Measurements from ENCODE around the gene PPAT.

- TF ChIP-seq ZNF274 (IDR thresholded peaks at IDR 0.05; ENCODE audit: low read depth, low read length) = no peak
- TF ChIP-seq YY1 (IDR thresholded peaks at IDR 0.05; ENCODE audit: insufficient read depth, insufficient read length) = no peak
- no peak for TF ChIP-seq SUZ12 (IDR thresholded peaks at IDR 0.05; ENCODE audit: extremely low read depth, insufficient read depth, insufficient read length)
Observed at GRCh38 chr4:56424176-56424575, 11.2 kb downstream of the PPAT start.

Data from NT2/D1 (cell line).